ENCODE measurements around the gene PRKACG.
"Not testable (repeated sequence)": the region's sequence is repeated elsewhere in the genome, so short reads cannot be mapped to it uniquely, and the experiment has no call there.

Gene PRKACG

GRCh38 chr9:69014013-69014412, at the start of gene PRKACG:
Gene PRKACG, minus strand, starts transcription at chr9:69014113. Its CDS starts 21 bp downstream, at chr9:69014092.
- no peak for DNase-seq (ENCODE audit: low read depth in 2 of 3, low spot score in 2 of 3)

- no peak for DNase-seq (ENCODE audit: low read depth in 2 of 3, low spot score in 2 of 3)
These were observed 48.3 kb upstream of the PRKACG start for GRCh38 chr9:69062195-69062594.

GRCh38 chr9:69060766-69061165, 46.9 kb upstream of the PRKACG start:
- no peak for DNase-seq (ENCODE audit: low read depth in 2 of 3, low spot score in 2 of 3)

GRCh38 chr9:69058101-69058500, 44.2 kb upstream of the PRKACG start:
- DNase-seq (ENCODE audit: low read depth in 2 of 3, low spot score in 2 of 3) = no peak

GRCh38 chr9:69056191-69056815, 42.4 kb upstream of the PRKACG start:
- DNase-seq (ENCODE audit: low read depth in 2 of 3, low spot score in 2 of 3) = no peak

- no peak for DNase-seq (ENCODE audit: low read depth in 2 of 3, low spot score in 2 of 3)
These were observed 41.1 kb upstream of the PRKACG start for GRCh38 chr9:69054989-69055388.

- not testable (repeated sequence) for DNase-seq (ENCODE audit: low read depth in 2 of 3, low spot score in 2 of 3)
These were observed 37.0 kb upstream of the PRKACG start for GRCh38 chr9:69050936-69051335.

GRCh38 chr9:69049094-69049493, 35.2 kb upstream of the PRKACG start:
- DNase-seq (ENCODE audit: low read depth in 2 of 3, low spot score in 2 of 3) = no peak

GRCh38 chr9:69047371-69047770, 33.5 kb upstream of the PRKACG start:
- no peak for DNase-seq (ENCODE audit: low read depth in 2 of 3, low spot score in 2 of 3)

GRCh38 chr9:69046723-69047122, 32.8 kb upstream of the PRKACG start:
- no peak for DNase-seq (ENCODE audit: low read depth in 2 of 3, low spot score in 2 of 3)

GRCh38 chr9:69045821-69046220, 31.9 kb upstream of the PRKACG start:
- no peak for DNase-seq (ENCODE audit: low read depth in 2 of 3, low spot score in 2 of 3)

- no peak for DNase-seq (ENCODE audit: low read depth in 2 of 3, low spot score in 2 of 3)
These were observed 30.6 kb upstream of the PRKACG start for GRCh38 chr9:69044240-69045219.

- DNase-seq (ENCODE audit: low read depth in 2 of 3, low spot score in 2 of 3) = no peak
These were observed 26.7 kb upstream of the PRKACG start for GRCh38 chr9:69040646-69041045.

- no peak for DNase-seq (ENCODE audit: low read depth in 2 of 3, low spot score in 2 of 3)
These were observed 22.9 kb upstream of the PRKACG start for GRCh38 chr9:69036799-69037198.

- no peak for DNase-seq (ENCODE audit: low read depth in 2 of 3, low spot score in 2 of 3)
These were observed 22.4 kb upstream of the PRKACG start for GRCh38 chr9:69036309-69036708.

- peak; percentile 64 to 73 (median 72) for DNase-seq (ENCODE audit: low read depth in 2 of 3, low spot score in 2 of 3)
These were observed 21.8 kb upstream of the PRKACG start, which contains the start of gene FXN for GRCh38 chr9:69035438-69036308. Gene FXN, plus strand, starts transcription at chr9:69035752. Its CDS starts 31 bp downstream, at chr9:69035783.

GRCh38 chr9:69034071-69034470, 20.2 kb upstream of the PRKACG start:
- no peak for DNase-seq (ENCODE audit: low read depth in 2 of 3, low spot score in 2 of 3)

- no peak for DNase-seq (ENCODE audit: low read depth in 2 of 3, low spot score in 2 of 3)
These were observed 17.1 kb upstream of the PRKACG start for GRCh38 chr9:69030851-69031645.

GRCh38 chr9:69029535-69029934, 15.6 kb upstream of the PRKACG start:
- no peak for DNase-seq (ENCODE audit: low read depth in 2 of 3, low spot score in 2 of 3)

- DNase-seq (ENCODE audit: low read depth in 2 of 3, low spot score in 2 of 3) = peak in 1 of 3 experiments; percentile 15
These were observed 14.8 kb upstream of the PRKACG start for GRCh38 chr9:69028754-69029153.

All from activated CD8-positive, alpha-beta memory T cell treated with anti-CD3 and anti-CD28 coated beads for 48 hours (primary cell).